ENCODE measurements around the gene CKAP2L.

GRCh38 chr2:112760149-112760548 is 4.3 kb downstream of the CKAP2L start:
- TF ChIP-seq THAP7 (CRISPR knock-in tag; IDR thresholded peaks at IDR 0.05) (no peak), JUND (IDR thresholded peaks at IDR 0.05; ENCODE audit: borderline replicate concordance, low read depth, low read length) (no peak), JUND (tag; IDR thresholded peaks at IDR 0.05; ENCODE audit: borderline replicate concordance, low read depth, low read length) (no peak), KAT8 (IDR thresholded peaks at IDR 0.05; ENCODE audit: low read depth) (no peak), RAD21 (CRISPR knock-in tag; conservative IDR thresholded peaks at IDR 0.05 in 1 of 2, IDR thresholded peaks at IDR 0.05 in 1 of 2) (no peak), ZNF24 (IDR thresholded peaks at IDR 0.05) (no peak)
